Measurements from ENCODE around the gene AIFM3.

AIFM3 gene

DNA sequence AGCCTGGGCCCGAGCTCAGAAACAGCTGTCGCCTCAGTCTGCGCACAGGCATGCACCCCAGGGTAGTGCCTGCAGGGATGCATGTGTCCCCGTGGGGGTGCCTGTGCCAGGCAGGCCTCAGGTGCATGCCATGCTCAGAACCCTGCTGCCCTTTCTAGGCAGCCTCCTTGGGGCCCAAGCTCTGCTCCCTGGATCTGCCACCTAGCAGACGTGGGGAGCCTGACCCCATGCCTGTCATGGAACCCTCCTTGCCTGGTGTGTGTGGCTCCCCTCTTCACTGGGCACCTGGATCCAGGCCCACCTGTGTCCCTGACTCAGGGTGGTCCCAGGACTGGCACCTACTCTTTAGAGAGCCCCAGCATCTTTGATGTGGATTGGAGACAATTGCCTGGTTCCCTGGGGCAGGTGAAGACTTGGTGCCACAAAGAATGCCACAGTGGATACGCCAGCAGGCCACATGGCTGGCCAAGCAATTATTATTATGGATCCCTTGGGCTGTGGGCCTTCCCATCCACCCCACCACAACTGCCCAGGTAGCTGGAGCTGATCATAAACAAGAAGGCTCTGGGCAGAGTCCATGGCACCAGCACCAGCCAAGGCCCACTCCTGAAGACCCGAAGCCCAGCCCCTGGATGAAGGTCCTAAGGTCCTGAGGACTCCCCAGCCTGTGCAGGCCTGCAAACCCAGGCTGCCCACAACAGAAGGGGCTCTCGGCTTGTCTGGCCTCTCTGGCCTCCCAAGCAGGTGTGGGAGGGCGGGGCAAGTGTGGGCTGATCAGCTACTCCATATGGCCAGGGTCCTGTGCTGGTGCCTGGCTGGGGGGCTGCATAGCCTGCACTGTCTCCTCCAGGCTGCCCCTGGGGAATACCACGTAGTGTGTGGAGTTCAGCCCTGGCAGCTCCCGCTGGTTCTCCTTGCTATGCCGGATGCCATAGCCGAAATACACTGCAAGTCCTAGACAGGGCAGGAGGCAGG, 61.5 kb downstream of the AIFM3 start:
- no peak for DNase-seq (ENCODE audit: low spot score)

DNA sequence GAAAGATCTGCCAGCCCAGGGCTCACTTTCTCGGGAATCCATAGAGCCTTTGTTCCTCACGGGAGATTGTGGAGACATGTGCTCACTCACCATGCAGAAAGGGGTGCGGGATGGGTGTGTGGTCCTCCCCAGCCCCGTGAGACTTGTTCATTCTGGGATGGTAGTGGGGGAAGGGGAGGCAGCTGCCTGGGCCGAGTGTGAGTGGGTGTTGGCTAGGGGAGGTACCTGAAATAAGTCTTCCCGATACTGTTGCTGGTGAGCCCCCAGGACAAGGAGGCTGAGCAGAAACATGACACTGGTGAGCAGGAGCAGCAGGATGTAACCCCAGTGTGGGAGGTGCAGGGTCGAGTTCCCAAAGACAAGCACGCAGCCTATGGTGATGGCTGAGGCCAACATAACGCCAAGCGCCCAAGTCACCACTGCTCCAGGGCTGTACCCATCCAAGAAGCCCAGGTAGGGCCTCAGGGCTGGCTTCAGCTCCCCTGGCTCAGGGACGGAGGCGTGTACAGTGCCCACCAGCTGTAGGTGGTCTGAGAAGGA, 62.5 kb downstream of the AIFM3 start:
- DNase-seq (ENCODE audit: low spot score), result no peak

DNA sequence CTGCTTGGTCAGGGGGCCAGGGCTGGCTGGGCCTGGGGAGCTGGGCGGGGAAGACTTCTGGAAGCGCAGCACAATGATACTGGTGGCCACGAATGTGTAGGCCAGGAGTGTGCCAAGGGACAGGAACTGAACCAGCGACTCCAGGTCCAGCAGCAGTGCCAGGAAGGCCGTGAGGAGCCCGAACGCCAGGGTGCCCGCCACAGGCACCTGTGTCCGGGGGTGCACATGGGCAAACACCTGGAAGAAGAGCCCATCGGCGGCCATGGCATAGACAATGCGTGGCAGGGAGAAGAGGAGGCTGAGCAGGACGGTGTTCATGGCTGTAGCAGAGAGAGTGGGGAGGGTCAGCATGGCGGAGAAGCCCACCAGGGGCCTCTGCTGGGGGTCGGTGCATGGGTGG, 63.0 kb downstream of the AIFM3 start:
- no peak for DNase-seq (ENCODE audit: low spot score)
